ENCODE results near the gene LYST.

LYST gene

GRCh38 chr1:235866913-235867845, 473 bp upstream of the LYST start:
- H3K4me3 ChIP-seq, result peak overlapping the region; percentile 100
- H3K9ac ChIP-seq (ENCODE audit: insufficient read length), result peak overlapping the region; percentile 86
- no peaks in the 10 kb centered on the region for H3K9me3 ChIP-seq (ENCODE audit: low read depth, low read length)
- DNase-seq (ENCODE audit: low read depth, low spot score), result peak; percentile 35
- no peak overlapping the region for H3K27ac ChIP-seq
- no peaks in the 10 kb centered on the region for H3K36me3 ChIP-seq (ENCODE audit: insufficient read depth, low read length)
- TF ChIP-seq POLR2AphosphoS5 (IDR thresholded peaks at IDR 0.05; ENCODE audit: borderline replicate concordance, low read depth, low read length), result peak; percentile 93
- no peak for TF ChIP-seq FOXP2 (optimal IDR thresholded peaks at IDR 0.05; ENCODE audit: control extremely low read depth, extremely low read length, insufficient read depth)
- no peak for TF ChIP-seq EZH2 (IDR thresholded peaks at IDR 0.05)

- DNase-seq (ENCODE audit: low read depth, low spot score), result no peak
- no peak overlapping the region for H3K27ac ChIP-seq
- TF ChIP-seq EZH2 (IDR thresholded peaks at IDR 0.05) (no peak), FOXP2 (optimal IDR thresholded peaks at IDR 0.05; ENCODE audit: control extremely low read depth, extremely low read length, insufficient read depth) (no peak), POLR2AphosphoS5 (IDR thresholded peaks at IDR 0.05; ENCODE audit: borderline replicate concordance, low read depth, low read length) (no peak)
Observed at GRCh38 chr1:235865565-235866204, 1.0 kb downstream of the LYST start.

GRCh38 chr1:235864931-235865525, 1.7 kb downstream of the LYST start:
- H3K9me3 ChIP-seq (ENCODE audit: low read depth, low read length), result no peaks in the 10 kb centered on the region
- H3K36me3 ChIP-seq (ENCODE audit: insufficient read depth, low read length), result no peaks in the 10 kb centered on the region
- no peak for DNase-seq (ENCODE audit: low read depth, low spot score)
- no peak overlapping the region for H3K27ac ChIP-seq
- no peak for TF ChIP-seq POLR2AphosphoS5 (IDR thresholded peaks at IDR 0.05; ENCODE audit: borderline replicate concordance, low read depth, low read length)
- TF ChIP-seq FOXP2 (optimal IDR thresholded peaks at IDR 0.05; ENCODE audit: control extremely low read depth, extremely low read length, insufficient read depth), result no peak
- TF ChIP-seq EZH2 (IDR thresholded peaks at IDR 0.05), result no peak
- H3K9ac ChIP-seq (ENCODE audit: insufficient read length), result no peak overlapping the region
- H3K4me3 ChIP-seq, result 0 out of 2 replicates have a peak overlapping the region, but pooled peaks have one; percentile 19

More at GRCh38 chr1:235865565-235866204, 1.0 kb downstream of the LYST start:
- Histone ChIP-seq H3K9me3 (ENCODE audit: low read depth, low read length) (no peaks in the 10 kb centered on the region), H3K4me3 (peak overlapping the region; percentile 100), H3K36me3 (ENCODE audit: insufficient read depth, low read length) (no peaks in the 10 kb centered on the region), H3K9ac (ENCODE audit: insufficient read length) (peak overlapping the region; percentile 75)

DNA sequence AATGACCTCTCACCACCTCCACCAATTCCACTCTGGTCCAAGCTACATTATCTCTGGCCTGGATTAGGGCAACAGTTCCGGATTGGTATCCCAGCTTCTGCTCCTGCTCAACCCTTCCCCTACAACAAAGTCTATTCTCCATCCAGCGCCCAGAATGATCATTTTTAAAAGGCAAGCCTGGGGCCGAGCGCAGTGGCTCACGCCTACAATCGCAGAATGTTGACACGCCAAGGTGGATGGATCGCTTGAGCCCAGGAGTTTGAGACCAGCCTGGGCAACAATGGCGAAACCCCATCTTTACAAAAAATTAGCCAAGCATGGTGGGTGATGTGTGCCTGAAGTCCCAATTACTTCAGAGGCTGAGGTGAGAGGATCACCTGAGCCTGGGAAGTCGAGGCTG, 2.2 kb downstream of the LYST start:
- Histone ChIP-seq H3K27ac (no peak overlapping the region), H3K9me3 (ENCODE audit: low read depth, low read length) (no peaks in the 10 kb centered on the region), H3K9ac (ENCODE audit: insufficient read length) (no peak overlapping the region), H3K4me3 (no peak overlapping the region), H3K36me3 (ENCODE audit: insufficient read depth, low read length) (no peaks in the 10 kb centered on the region)
- no peak for DNase-seq (ENCODE audit: low read depth, low spot score)
- TF ChIP-seq POLR2AphosphoS5 (IDR thresholded peaks at IDR 0.05; ENCODE audit: borderline replicate concordance, low read depth, low read length), result no peak
- no peak for TF ChIP-seq EZH2 (IDR thresholded peaks at IDR 0.05)

GRCh38 chr1:235863699-235864093, 3.0 kb downstream of the LYST start:
- H3K36me3 ChIP-seq (ENCODE audit: insufficient read depth, low read length), result no peaks in the 10 kb centered on the region
- TF ChIP-seq FOXP2 (optimal IDR thresholded peaks at IDR 0.05; ENCODE audit: control extremely low read depth, extremely low read length, insufficient read depth), result no peak
- no peak for TF ChIP-seq EZH2 (IDR thresholded peaks at IDR 0.05)
- no peak for TF ChIP-seq POLR2AphosphoS5 (IDR thresholded peaks at IDR 0.05; ENCODE audit: borderline replicate concordance, low read depth, low read length)
- no peak for DNase-seq (ENCODE audit: low read depth, low spot score)
- H3K9me3 ChIP-seq (ENCODE audit: low read depth, low read length), result no peaks in the 10 kb centered on the region
- no peak overlapping the region for H3K4me3 ChIP-seq
- H3K27ac ChIP-seq, result no peak overlapping the region
- no peak overlapping the region for H3K9ac ChIP-seq (ENCODE audit: insufficient read length)

DNA sequence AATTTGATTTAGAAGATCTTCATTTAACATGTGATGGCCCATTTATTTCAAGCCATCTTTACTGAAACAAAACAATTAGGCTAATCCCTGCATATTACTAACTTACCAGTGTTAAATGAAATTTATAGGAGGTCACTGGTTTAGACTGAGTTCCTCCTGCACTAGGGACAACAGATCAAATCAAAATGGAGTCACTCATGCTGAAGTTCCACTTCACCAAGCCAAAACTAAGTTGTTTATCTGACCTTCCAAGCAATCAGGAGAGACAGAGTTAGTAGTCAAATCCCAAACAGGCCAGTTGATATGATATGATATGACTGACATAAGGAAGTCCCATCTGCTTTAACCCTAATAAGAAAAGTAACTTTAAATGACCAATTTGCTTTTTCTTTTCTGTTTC, 4.8 kb downstream of the LYST start:
- Histone ChIP-seq H3K9me3 (ENCODE audit: low read depth, low read length) (no peaks in the 10 kb centered on the region), H3K4me3 (no peak overlapping the region), H3K9ac (ENCODE audit: insufficient read length) (no peak overlapping the region), H3K27ac (no peak overlapping the region), H3K36me3 (ENCODE audit: insufficient read depth, low read length) (no peaks in the 10 kb centered on the region)
- TF ChIP-seq FOXP2 (optimal IDR thresholded peaks at IDR 0.05; ENCODE audit: control extremely low read depth, extremely low read length, insufficient read depth) (no peak), EZH2 (IDR thresholded peaks at IDR 0.05) (no peak), POLR2AphosphoS5 (IDR thresholded peaks at IDR 0.05; ENCODE audit: borderline replicate concordance, low read depth, low read length) (no peak)
- DNase-seq (ENCODE audit: low read depth, low spot score), result no peak

DNA sequence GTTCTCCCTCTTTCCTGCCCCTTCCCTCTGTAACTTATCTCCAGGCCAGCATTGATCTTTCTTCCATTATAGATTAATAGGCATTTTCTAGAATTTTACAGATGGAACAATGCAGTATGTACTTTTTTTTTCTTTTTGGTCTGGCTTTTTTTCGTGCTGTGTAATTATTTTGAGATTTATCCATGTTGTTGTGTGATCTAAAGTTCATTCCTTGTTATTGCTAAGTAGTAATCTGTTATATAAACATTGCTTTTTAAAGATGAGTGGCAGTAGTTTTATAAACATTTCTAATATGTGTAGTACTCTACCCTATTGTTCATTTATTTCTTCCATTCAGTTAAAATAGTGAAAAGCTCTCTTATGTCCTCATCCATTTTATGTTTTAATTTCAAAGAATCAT, 5.9 kb downstream of the LYST start:
- H3K27ac ChIP-seq, result no peak overlapping the region
- DNase-seq (ENCODE audit: low read depth, low spot score), result no peak
- H3K36me3 ChIP-seq (ENCODE audit: insufficient read depth, low read length), result no peaks in the 10 kb centered on the region
- no peak overlapping the region for H3K4me3 ChIP-seq
- H3K9me3 ChIP-seq (ENCODE audit: low read depth, low read length), result no peaks in the 10 kb centered on the region
- H3K9ac ChIP-seq (ENCODE audit: insufficient read length), result no peak overlapping the region
- TF ChIP-seq POLR2AphosphoS5 (IDR thresholded peaks at IDR 0.05; ENCODE audit: borderline replicate concordance, low read depth, low read length) (no peak), EZH2 (IDR thresholded peaks at IDR 0.05) (no peak), FOXP2 (optimal IDR thresholded peaks at IDR 0.05; ENCODE audit: control extremely low read depth, extremely low read length, insufficient read depth) (no peak)

DNA sequence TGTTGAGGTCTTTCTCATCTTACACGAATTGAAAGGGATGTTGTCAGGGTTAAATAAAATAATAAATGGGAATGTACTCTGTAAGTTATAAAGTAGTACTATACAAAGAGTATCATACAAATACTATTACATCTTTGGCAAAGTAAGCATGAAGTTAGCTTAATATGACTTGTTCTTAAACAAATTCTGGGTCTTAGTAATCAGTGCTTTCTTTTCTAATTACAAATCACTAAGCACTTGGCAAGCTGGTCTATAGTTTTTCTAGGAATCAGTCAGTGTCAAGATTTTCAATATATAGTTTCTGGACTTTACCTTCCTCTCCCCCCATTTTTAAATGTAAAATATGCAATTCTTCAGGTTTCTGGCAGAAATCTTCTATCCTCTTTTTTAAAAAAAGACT, 6.9 kb downstream of the LYST start:
- H3K9ac ChIP-seq (ENCODE audit: insufficient read length), result no peak overlapping the region
- H3K4me3 ChIP-seq, result no peak overlapping the region
- no peaks in the 10 kb centered on the region for H3K9me3 ChIP-seq (ENCODE audit: low read depth, low read length)
- no peak for TF ChIP-seq FOXP2 (optimal IDR thresholded peaks at IDR 0.05; ENCODE audit: control extremely low read depth, extremely low read length, insufficient read depth)
- no peak for TF ChIP-seq POLR2AphosphoS5 (IDR thresholded peaks at IDR 0.05; ENCODE audit: borderline replicate concordance, low read depth, low read length)
- TF ChIP-seq EZH2 (IDR thresholded peaks at IDR 0.05), result no peak
- no peak overlapping the region for H3K27ac ChIP-seq
- DNase-seq (ENCODE audit: low read depth, low spot score), result no peak
- H3K36me3 ChIP-seq (ENCODE audit: insufficient read depth, low read length), result no peaks in the 10 kb centered on the region

Data from SK-N-MC (cell line).